H1 (cell line): ENCODE measurements around the gene BRD4. TPM values are rescaled to one million over a fixed set of nuclear protein-coding genes. Genes with fewer than 3 reads are reported as not detected.

Experiments
- CTCF ChIA-PET: fragments of 300-600 bp; sonication (Branson Sonifier 250); formaldehyde crosslinking; loops from one replicate; lab custom pipeline; 2021; ENCODE audit not compliant: partially characterized antibody; lab: Charles Lee
- POLR2A ChIA-PET: fragments of 300-600 bp; sonication (Branson Sonifier 250); formaldehyde crosslinking; loops from one replicate; lab custom pipeline; 2021; ENCODE audit warnings: inconsistent platforms; ENCODE audit not compliant: partially characterized antibody; lab: Charles Lee
- DNase-seq, 2 experiments: peaks; one replicate each; pipeline versions ENCODE4 v3.0.0 to v3.0.0-alpha.2; 2010 to 2022; ENCODE audit warnings: low spot score in 2 of 2, low read depth in 1 of 2, mixed read lengths in 1 of 2
- FAIRE-seq: peaks from 2 replicates; lab custom pipeline; 2011; peaks lifted over from hg19 to GRCh38; lab: Jason Lieb, UNC
- H2AFZ ChIP-seq: 2 replicates; pipeline ENCODE4 v1.8.1; 2012; ENCODE audit warnings: low read length, inconsistent platforms
- H2AK5ac ChIP-seq: 2 replicates; pipeline ENCODE4 v1.6.1; 2013; ENCODE audit warnings: low read depth, low read length
- H2BK120ac ChIP-seq: replicated peaks from 2 replicates; pipeline ENCODE3; 2013; ENCODE audit warnings: low read depth, low read length, inconsistent platforms
- H2BK12ac ChIP-seq: 2 replicates; pipeline ENCODE4 v1.6.1; 2013; ENCODE audit warnings: low read depth, low read length
- H2BK15ac ChIP-seq: 2 replicates; pipeline ENCODE4 v1.6.1; 2013; ENCODE audit warnings: low read length
- H2BK20ac ChIP-seq: 2 replicates; pipeline ENCODE4 v1.6.1; 2013; ENCODE audit warnings: low read length
- H2BK5ac ChIP-seq: 2 replicates; pipeline ENCODE4 v1.6.1; 2013; ENCODE audit warnings: low read depth, low read length
- H3K14ac ChIP-seq: 2 replicates; pipeline ENCODE4 v1.6.1; 2013; ENCODE audit warnings: inconsistent platforms; ENCODE audit not compliant: insufficient read length
- H3K18ac ChIP-seq: 2 replicates; pipeline ENCODE4 v1.6.1; 2013; ENCODE audit warnings: low read length; ENCODE audit errors: extremely low read depth
- H3K23ac ChIP-seq: 2 replicates; pipeline ENCODE4 v1.6.1; 2013; ENCODE audit warnings: inconsistent platforms; ENCODE audit not compliant: insufficient read length
- H3K23me2 ChIP-seq: 2 replicates; pipeline ENCODE4 v1.6.1; 2013; ENCODE audit warnings: low read depth, low read length
- H3K27ac ChIP-seq: 2 replicates; pipeline ENCODE4 v1.6.1; 2011; ENCODE audit warnings: low read depth, low read length, inconsistent platforms
- H3K27me3 ChIP-seq, 4 experiments: replicated peaks in 1 of 4; 1 replicate in 1 of 4; 2 replicates in 3 of 4; pipeline versions ENCODE4 v1.6.1 to v1.8.1; 2011 to 2013; ENCODE audit warnings: low read length in 3 of 4, mild to moderate bottlenecking in 3 of 4, inconsistent platforms in 2 of 4, mixed read lengths in 2 of 4, moderate library complexity in 1 of 4; ENCODE audit not compliant: control insufficient read depth in 3 of 4, insufficient read depth in 3 of 4; ENCODE audit errors: extremely low read depth in 1 of 4
- H3K36me3 ChIP-seq, 4 experiments: 2 replicates each; pipeline versions ENCODE4 v1.6.1 to v1.8.1; 2011 to 2013; ENCODE audit warnings: mild to moderate bottlenecking in 4 of 4, low read length in 3 of 4, moderate library complexity in 2 of 4, control low read depth in 1 of 4, inconsistent platforms in 1 of 4; ENCODE audit not compliant: insufficient read depth in 4 of 4, control insufficient read depth in 2 of 4
- H3K4ac ChIP-seq: replicated peaks from 2 replicates; pipeline ENCODE3; 2013; ENCODE audit warnings: low read length, low read depth, mixed read lengths, inconsistent platforms; ENCODE audit not compliant: insufficient read length
- H3K4me1 ChIP-seq, 4 experiments: replicated peaks in 1 of 4; 1 replicate in 1 of 4; 2 replicates in 3 of 4; pipeline versions ENCODE4 v1.6.1 to v1.8.1; 2011 to 2013; ENCODE audit warnings: low read length in 3 of 4, inconsistent platforms in 2 of 4, mixed read lengths in 1 of 4; ENCODE audit not compliant: insufficient read depth in 4 of 4, control insufficient read depth in 3 of 4
- H3K4me2 ChIP-seq, 2 experiments: 2 replicates each; pipeline versions ENCODE4 v1.6.1 to v1.8.1; 2011 to 2013; ENCODE audit warnings: low read depth in 2 of 2, low read length in 2 of 2, control low read depth in 1 of 2, inconsistent platforms in 1 of 2, mild to moderate bottlenecking in 1 of 2; ENCODE audit not compliant: insufficient read depth in 1 of 2
- H3K4me3 ChIP-seq, 4 experiments: fragments of 200-600, 300-600 bp in 1 of 4; sonication (generic), shearing (Covaris generic), sonication (Bioruptor Twin) in 1 of 4; 2 replicates each; pipeline versions ENCODE4 v1.5.1 to v1.8.1; 2011 to 2016; ENCODE audit warnings: low read length in 4 of 4, low read depth in 3 of 4, control low read depth in 2 of 4, inconsistent platforms in 2 of 4, mild to moderate bottlenecking in 2 of 4, mixed read lengths in 1 of 4, moderate library complexity in 1 of 4; ENCODE audit not compliant: insufficient read depth in 2 of 4; ENCODE audit errors: extremely low read depth in 1 of 4
- H3K56ac ChIP-seq: replicated peaks from 2 replicates; pipeline ENCODE3; 2013; ENCODE audit warnings: low read depth, mild to moderate bottlenecking, mixed read lengths, low read length, inconsistent platforms; ENCODE audit not compliant: insufficient read length
- H3K79me1 ChIP-seq: 2 replicates; pipeline ENCODE4 v1.6.1; 2013; ENCODE audit warnings: low read depth, low read length, control low read depth
- H3K79me2 ChIP-seq, 2 experiments: 2 replicates each; pipeline versions ENCODE4 v1.6.1 to v1.8.1; 2012 to 2013; ENCODE audit warnings: low read length in 2 of 2, mild to moderate bottlenecking in 2 of 2, inconsistent platforms in 1 of 2; ENCODE audit not compliant: insufficient read depth in 2 of 2, control insufficient read depth in 1 of 2
- H3K9ac ChIP-seq, 4 experiments: replicated peaks in 1 of 4; 1 replicate in 1 of 4; 2 replicates in 3 of 4; pipeline versions ENCODE4 v1.6.1 to v1.8.1; 2011 to 2013; ENCODE audit warnings: low read depth in 3 of 4, low read length in 3 of 4, control low read depth in 2 of 4, mild to moderate bottlenecking in 2 of 4, moderate library complexity in 2 of 4, inconsistent platforms in 1 of 4; ENCODE audit errors: extremely low read depth in 1 of 4
- H3K9me3 ChIP-seq, 2 experiments: 2 replicates each; pipeline versions ENCODE4 v1.6.1 to v1.8.1; 2012 to 2013; ENCODE audit warnings: mild to moderate bottlenecking in 2 of 2, moderate library complexity in 2 of 2, control low read depth in 1 of 2, inconsistent platforms in 1 of 2, low read depth in 1 of 2, low read length in 1 of 2, mixed read lengths in 1 of 2; ENCODE audit not compliant: insufficient read depth in 2 of 2
- H4K20me1 ChIP-seq, 2 experiments: replicated peaks in 1 of 2; 2 replicates each; pipeline versions ENCODE3 to v1.8.1; 2011 to 2013; ENCODE audit warnings: inconsistent platforms in 2 of 2, low read length in 2 of 2, mild to moderate bottlenecking in 1 of 2; ENCODE audit not compliant: insufficient read depth in 2 of 2, control insufficient read depth in 1 of 2
- H4K5ac ChIP-seq: 2 replicates; pipeline ENCODE4 v1.6.1; 2013; ENCODE audit warnings: low read length, low read depth, mixed read lengths, inconsistent platforms; ENCODE audit not compliant: insufficient read length
- H4K8ac ChIP-seq: 2 replicates; pipeline ENCODE4 v1.8.0; 2013; ENCODE audit warnings: mild to moderate bottlenecking, moderate library complexity, low read length, inconsistent platforms; ENCODE audit not compliant: insufficient read depth; ENCODE audit errors: extremely low read depth
- H4K91ac ChIP-seq: replicated peaks from 2 replicates; pipeline ENCODE3; 2013; ENCODE audit warnings: low read length, mixed read lengths, inconsistent platforms; ENCODE audit not compliant: insufficient read length
- CHD2 ChIP-seq: IDR thresholded peaks from 2 replicates; pipeline ENCODE4 v1.6.1; 2012; ENCODE audit warnings: low read length, improper control_type of control experiment
- CTBP2 ChIP-seq: IDR thresholded peaks from 2 replicates; pipeline ENCODE4 v1.7.0; 2011; ENCODE audit warnings: borderline replicate concordance, mild to moderate bottlenecking, moderate library complexity, mixed read lengths, low read length; ENCODE audit not compliant: insufficient read depth, insufficient read length
- RXRA ChIP-seq: IDR thresholded peaks from 2 replicates; pipeline ENCODE4 v1.6.1; 2011; ENCODE audit warnings: low read depth, mild to moderate bottlenecking, low read length, moderate library complexity; ENCODE audit not compliant: insufficient read depth
- SIN3A ChIP-seq, 2 experiments: IDR thresholded peaks in 1 of 2; conservative IDR thresholded peaks in 1 of 2; 2 replicates each; pipeline ENCODE4 v1.6.1; 2011 to 2012; ENCODE audit warnings: low read length in 2 of 2, improper control_type of control experiment in 1 of 2, low read depth in 1 of 2, mild to moderate bottlenecking in 1 of 2
- WGBS, 2 experiments: shearing (Covaris generic) in 1 of 2; methylation state at CpG; one replicate each; pipeline versions ENCODE4 v1.1.6 to v1.1.7; 2013 to 2015; ENCODE audit warnings: low lambda C conversion rate in 2 of 2, mixed read lengths in 2 of 2, inconsistent platforms in 1 of 2, low coverage in 1 of 2, missing lambda C conversion rate in 1 of 2; ENCODE audit not compliant: insufficient replicate concordance in 2 of 2, insufficient coverage in 1 of 2, insufficient read length in 1 of 2; ENCODE audit errors: extremely low coverage in 1 of 2, missing lambda C conversion rate in 1 of 2; 5-methylcytosine and 5-hydroxymethylcytosine counted together
- polyA plus RNA-seq, 7 experiments: library from polyadenylated mRNA; depleted of rRNA in 3 of 7; stranded (reverse) in 5 of 7; unstranded in 2 of 7; fragments of >200 nt in 5 of 7; fragments of 200-250 nt in 2 of 7; gene quantifications; 1 replicate in 5 of 7; 2 replicates in 1 of 7; 4 replicates in 1 of 7; pipeline versions ENCODE4 v1.2.1 to v1.2.3, GENCODE V29; 2011 to 2013; ENCODE audit warnings: missing spikeins in 2 of 7, mixed read lengths in 2 of 7
- total RNA-seq: library from RNA; stranded (reverse); fragmentation: NEBNext Ultra II Directional; extraction: Animal tissue kit (Norgen Biotek cat#: 25700); gene quantifications from 2 replicates; pipeline ENCODE4 v1.2.1, GENCODE V29; 2021
- TF ChIP-seq, protein P1 (sequence below): IDR thresholded peaks from 2 replicates; pipeline ENCODE4 v1.6.1; 2012; ENCODE audit warnings: inconsistent platforms

Gene BRD4
- total and polyA plus RNA-seq, 2 of the 8 experiments (the other 6 are each of a cell fraction or from before 2014, with no cell fraction given) = 14.1 to 146 TPM

DNA sequence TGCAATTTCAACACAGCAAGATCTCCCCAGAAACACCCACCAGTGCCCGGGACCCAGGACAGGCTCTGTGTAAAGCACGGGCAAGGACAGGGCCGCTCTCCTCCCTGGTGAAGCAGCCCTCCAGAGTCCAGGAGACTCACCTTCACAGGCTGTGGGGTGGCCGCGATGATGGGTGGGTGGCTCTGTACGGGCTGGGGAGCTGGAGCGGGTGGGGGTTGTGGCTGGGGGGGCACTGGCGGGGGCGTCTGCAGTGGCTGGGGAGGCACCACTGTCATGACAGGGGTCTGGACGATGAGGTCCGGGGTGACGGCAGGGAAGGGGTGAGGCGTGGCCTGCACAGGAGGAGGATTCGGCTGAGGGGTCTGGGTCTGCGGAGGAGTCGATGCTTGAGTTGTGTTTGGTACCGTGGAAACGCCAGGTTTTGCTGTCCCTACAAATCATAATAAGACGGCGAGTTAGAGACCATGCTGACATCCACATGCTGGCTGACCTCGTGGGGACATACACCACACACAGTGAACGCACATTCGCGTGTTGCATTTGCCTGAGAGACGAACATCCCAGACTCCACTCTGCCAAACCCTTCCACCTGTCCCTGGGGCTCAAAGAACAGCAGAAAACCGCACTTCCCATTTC lies 67.0 kb downstream of the BRD4 start:
- no peak overlapping the region for H3K23ac ChIP-seq
- H2AK5ac ChIP-seq = no peak overlapping the region
- H3K9me3 ChIP-seq = no peaks in the 10 kb centered on the region
- no peak overlapping the region for H3K9ac ChIP-seq
- no peak overlapping the region for H2BK120ac ChIP-seq
- H3K23me2 ChIP-seq = no peaks in the 10 kb centered on the region
- H3K18ac ChIP-seq = no peak overlapping the region
- H2BK15ac ChIP-seq = no peak overlapping the region
- CTCF ChIA-PET = interaction anchor here (0.8 to 4.3 kb wide), 4 partner anchors 13 to 60 kb away, joined by 3 to 26 read pairs (median 6); no protein-coding TSS in a partner anchor
- FAIRE-seq (no peak), DNase-seq (no peak)
- no peak overlapping the region for H3K56ac ChIP-seq
- H3K79me1 ChIP-seq = peaks cover 13% of the 10 kb centered on the region
- no peak overlapping the region for H3K14ac ChIP-seq
- H2BK12ac ChIP-seq = no peak overlapping the region
- H2BK20ac ChIP-seq = no peak overlapping the region
- H3K4me2 ChIP-seq = no peak overlapping the region
- no peak overlapping the region for H4K8ac ChIP-seq
- no peak overlapping the region for H3K4ac ChIP-seq
- H3K36me3 ChIP-seq = peaks cover 34 to 82% (median 59%) of the 10 kb centered on the region in 4 experiments
- no peak overlapping the region for H4K5ac ChIP-seq
- H2BK5ac ChIP-seq = no peak overlapping the region; the same call in 1 of the 2 replicates
- H4K91ac ChIP-seq = no peak overlapping the region
- no peak overlapping the region for H3K4me3 ChIP-seq
- WGBS, 2 experiments = 90% methylated on average over 14 of the region's 26 CpGs; no CpG with 5 or more reads in 1 of the 2 experiments
- H4K20me1 ChIP-seq = peaks cover 29 to 48% of the 10 kb centered on the region in 2 experiments
- no peak overlapping the region; the same call in 1 of the 2 replicates for H3K27ac ChIP-seq
- no peak overlapping the region for H2AFZ ChIP-seq
- H3K27me3 ChIP-seq = no peaks in the 10 kb centered on the region
- POLR2A ChIA-PET = interaction anchor here (0.7 to 1.5 kb wide), 2 partner anchors 12 to 84 kb away, joined by 3 read pairs; no protein-coding TSS in a partner anchor
- no peaks in the 10 kb centered on the region for H3K4me1 ChIP-seq
- peaks cover 0 to 64% of the 10 kb centered on the region in 2 experiments; a peak in 2 of 4 replicates for H3K79me2 ChIP-seq
- no peak for TF ChIP-seq CTBP2
- TF ChIP-seq, protein P1, sequence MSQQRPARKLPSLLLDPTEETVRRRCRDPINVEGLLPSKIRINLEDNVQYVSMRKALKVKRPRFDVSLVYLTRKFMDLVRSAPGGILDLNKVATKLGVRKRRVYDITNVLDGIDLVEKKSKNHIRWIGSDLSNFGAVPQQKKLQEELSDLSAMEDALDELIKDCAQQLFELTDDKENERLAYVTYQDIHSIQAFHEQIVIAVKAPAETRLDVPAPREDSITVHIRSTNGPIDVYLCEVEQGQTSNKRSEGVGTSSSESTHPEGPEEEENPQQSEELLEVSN = no peak
- TF ChIP-seq SIN3A (conservative IDR thresholded peaks at IDR 0.05 in 1 of 2, IDR thresholded peaks at IDR 0.05 in 1 of 2; ENCODE audit: low read depth in 1 of 2, low read length in 2 of 2) = no peak
- no peak for TF ChIP-seq RXRA
- TF ChIP-seq CHD2 = no peak
